ENCODE data around the gene REXO5. TPM values are rescaled to one million over a fixed set of nuclear protein-coding genes. Genes with fewer than 3 reads are reported as not detected.

REXO5 gene
- total RNA-seq, 2 donors from 2014 or later, result 1.0 to 2.2 TPM

- DNase-seq (ENCODE audit: low spot score), result no peak
- intact Hi-C loops (cut with DNase I), result no loop called here
Observed at GRCh38 chr16:20886320-20886719, 80.0 kb downstream of the REXO5 start.

GRCh38 chr16:20887207-20887606 is 80.9 kb downstream of the REXO5 start:
- DNase-seq (ENCODE audit: low spot score), result no peak
- intact Hi-C loops (cut with DNase I), result no loop called here

GRCh38 chr16:20889625-20890275 is 83.4 kb downstream of the REXO5 start:
- intact Hi-C loops (cut with DNase I), result no loop called here
- no peak for DNase-seq (ENCODE audit: low spot score)

- intact Hi-C loops (cut with DNase I), result no loop called here
- no peak for DNase-seq (ENCODE audit: low spot score)
Observed at GRCh38 chr16:20894388-20894787, 88.1 kb downstream of the REXO5 start.

GRCh38 chr16:20897253-20897897 is 91.0 kb downstream of the REXO5 start:
- intact Hi-C loops (cut with DNase I), result no loop called here
- no peak for DNase-seq (ENCODE audit: low spot score)

GRCh38 chr16:20897922-20898321 is 91.6 kb downstream of the REXO5 start:
- DNase-seq (ENCODE audit: low spot score), result no peak
- intact Hi-C loops (cut with DNase I), result no loop called here

- intact Hi-C loops (cut with DNase I), result no loop called here
Observed at GRCh38 chr16:20899071-20899470, 92.7 kb downstream of the REXO5 start.

More at GRCh38 chr16:20899071-20899470, 92.7 kb downstream of the REXO5 start:
- no peak for DNase-seq (ENCODE audit: low spot score)

Other genes with a start within 250 kb of the REXO5 start
- gene ACSM2B, start 230.2 kb upstream of the REXO5 start, total RNA-seq, result not detected
- under 1 TPM in 1 of 2 donors, not detected in 1; 0.19 TPM for gene ACSM1, start 108.8 kb upstream of the REXO5 start, total RNA-seq
- gene THUMPD1, start 64.7 kb upstream of the REXO5 start, total RNA-seq, result 10 to 100 TPM; 24.9 to 26.1 TPM
- 1 to 10 TPM; 2.1 to 3.6 TPM for gene ACSM3, start 42.5 kb upstream of the REXO5 start, total RNA-seq
- gene ERI2, start 55 bp upstream of the REXO5 start, total RNA-seq, result 10 to 100 TPM in 1 of 2 donors, 1 to 10 TPM in 1; 7.8 to 13.6 TPM
- 10 to 100 TPM; 27.7 to 30.6 TPM for gene DCUN1D3, start 93.8 kb downstream of the REXO5 start, total RNA-seq
- 10 to 100 TPM; 32.7 to 38.8 TPM for gene LYRM1, start 94.2 kb downstream of the REXO5 start, total RNA-seq

Data from posterior vena cava (tissue), 2 donors.